BLaER1 (cell line): ENCODE results near the gene NGEF.

Experiments
- H3K27ac ChIP-seq: shearing (Covaris generic); formaldehyde crosslinking; 2 replicates; pipeline ENCODE4 v1.8.1; 2022
- H3K27me3 ChIP-seq: shearing (Covaris generic); formaldehyde crosslinking; 2 replicates; pipeline ENCODE4 v1.8.1; 2022
- H3K36me3 ChIP-seq: shearing (Covaris generic); formaldehyde crosslinking; 2 replicates; pipeline ENCODE4 v1.8.1; 2022
- H3K4me1 ChIP-seq: shearing (Covaris generic); formaldehyde crosslinking; 2 replicates; pipeline ENCODE4 v1.8.1; 2022
- H3K4me2 ChIP-seq: shearing (Covaris generic); formaldehyde crosslinking; 2 replicates; pipeline ENCODE4 v1.8.1; 2022
- H3K4me3 ChIP-seq: shearing (Covaris generic); formaldehyde crosslinking; 2 replicates; pipeline ENCODE4 v1.8.1; 2022
- H3K9ac ChIP-seq: shearing (Covaris generic); formaldehyde crosslinking; 2 replicates; pipeline ENCODE4 v1.8.1; 2022
- H3K9me3 ChIP-seq: shearing (Covaris generic); formaldehyde crosslinking; 2 replicates; pipeline ENCODE4 v1.8.1; 2022
- H4K20me1 ChIP-seq: shearing (Covaris generic); formaldehyde crosslinking; 2 replicates; pipeline ENCODE4 v1.8.1; 2022
- Cebpa-rat ChIP-seq: shearing (Covaris generic); IDR thresholded peaks from 2 replicates; pipeline ENCODE4 v1.8.1; 2022

The NGEF gene, protein sequence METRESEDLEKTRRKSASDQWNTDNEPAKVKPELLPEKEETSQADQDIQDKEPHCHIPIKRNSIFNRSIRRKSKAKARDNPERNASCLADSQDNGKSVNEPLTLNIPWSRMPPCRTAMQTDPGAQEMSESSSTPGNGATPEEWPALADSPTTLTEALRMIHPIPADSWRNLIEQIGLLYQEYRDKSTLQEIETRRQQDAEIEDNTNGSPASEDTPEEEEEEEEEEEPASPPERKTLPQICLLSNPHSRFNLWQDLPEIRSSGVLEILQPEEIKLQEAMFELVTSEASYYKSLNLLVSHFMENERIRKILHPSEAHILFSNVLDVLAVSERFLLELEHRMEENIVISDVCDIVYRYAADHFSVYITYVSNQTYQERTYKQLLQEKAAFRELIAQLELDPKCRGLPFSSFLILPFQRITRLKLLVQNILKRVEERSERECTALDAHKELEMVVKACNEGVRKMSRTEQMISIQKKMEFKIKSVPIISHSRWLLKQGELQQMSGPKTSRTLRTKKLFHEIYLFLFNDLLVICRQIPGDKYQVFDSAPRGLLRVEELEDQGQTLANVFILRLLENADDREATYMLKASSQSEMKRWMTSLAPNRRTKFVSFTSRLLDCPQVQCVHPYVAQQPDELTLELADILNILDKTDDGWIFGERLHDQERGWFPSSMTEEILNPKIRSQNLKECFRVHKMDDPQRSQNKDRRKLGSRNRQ

GRCh38 chr2:233013027-233013461, at the start of gene NGEF:
Gene NGEF, minus strand, starts transcription at chr2:233013256. Its CDS starts 38,366 bp downstream, at chr2:232974890.
- Histone ChIP-seq H3K27ac (no peak within 1 kb of the TSS), H3K4me2 (peak within 1 kb of the TSS; percentile 57), H3K27me3 (no peaks in the 10 kb centered on the region), H3K36me3 (no peaks in the 10 kb centered on the region), H3K4me3 (no peak within 1 kb of the TSS), H4K20me1 (0 out of 2 replicates have a peak, but pooled peaks cover 5% of the 10 kb centered on the region), H3K9me3 (peaks cover under 1% of the 10 kb centered on the region; the same call in 1 of the 2 replicates), H3K9ac (no peak within 1 kb of the TSS), H3K4me1 (peaks cover 24% of the 10 kb centered on the region)
- no peak for TF ChIP-seq Cebpa-rat

- no peaks in the 10 kb centered on the region for H3K27me3 ChIP-seq
- no peak for TF ChIP-seq Cebpa-rat
- peaks cover 64% of the 10 kb centered on the region for H4K20me1 ChIP-seq
- peak overlapping the region; percentile 83 for H3K4me3 ChIP-seq
- peak overlapping the region; percentile 96 for H3K27ac ChIP-seq
- H3K4me2 ChIP-seq: peak overlapping the region; percentile 98
- H3K36me3 ChIP-seq: peaks cover 53% of the 10 kb centered on the region
- H3K9ac ChIP-seq: peak overlapping the region; percentile 89
- peaks cover 62% of the 10 kb centered on the region for H3K4me1 ChIP-seq
- peaks cover 11% of the 10 kb centered on the region; the same call in 1 of the 2 replicates for H3K9me3 ChIP-seq
These were observed 49.4 kb upstream of the NGEF start for GRCh38 chr2:233062451-233062850.

GRCh38 chr2:233061591-233062450, 48.8 kb upstream of the NGEF start:
- peak overlapping the region; percentile 83 for H3K4me3 ChIP-seq
- H3K4me2 ChIP-seq: peak overlapping the region; percentile 98
- H3K27ac ChIP-seq: peak overlapping the region; percentile 96
- H3K4me1 ChIP-seq: peaks cover 56% of the 10 kb centered on the region
- H3K9ac ChIP-seq: peak overlapping the region; percentile 89
- no peaks in the 10 kb centered on the region for H3K27me3 ChIP-seq
- H3K9me3 ChIP-seq: 0 out of 2 replicates have a peak, but pooled peaks cover 5% of the 10 kb centered on the region
- H3K36me3 ChIP-seq: peaks cover 46% of the 10 kb centered on the region
- TF ChIP-seq Cebpa-rat: no peak
- peaks cover 57% of the 10 kb centered on the region for H4K20me1 ChIP-seq

DNA sequence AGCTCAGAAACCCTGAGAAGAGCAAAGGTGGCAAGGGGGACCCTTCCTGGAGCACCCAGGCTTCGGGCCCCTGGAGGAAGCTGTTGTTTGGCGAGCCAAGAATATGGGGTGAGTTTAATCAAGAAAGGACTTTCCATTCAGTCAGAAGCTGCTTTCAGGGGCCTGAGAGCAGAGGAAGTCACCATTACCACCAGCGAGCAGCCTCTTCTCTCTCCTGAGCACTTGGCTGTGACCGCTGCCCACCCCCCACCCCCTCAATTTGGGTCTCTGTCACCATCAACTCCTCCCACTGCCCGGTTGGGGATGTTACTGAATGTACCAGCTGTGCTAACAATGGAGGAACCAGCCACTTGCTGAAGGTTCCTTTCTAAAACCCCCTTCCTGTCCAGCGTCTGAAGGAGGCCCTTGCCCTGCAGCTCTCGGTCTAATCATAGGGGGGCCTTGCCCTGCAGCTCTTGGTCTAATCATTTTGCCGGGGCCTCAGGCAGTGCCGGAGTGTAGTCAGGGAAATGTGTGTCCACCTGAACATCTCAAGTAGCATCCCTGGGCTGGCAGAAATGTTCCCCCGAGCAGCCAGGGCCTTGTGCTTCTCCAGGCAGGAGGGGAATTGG, 48.0 kb upstream of the NGEF start:
- peak overlapping the region; percentile 98 for H3K4me2 ChIP-seq
- peak overlapping the region; percentile 96 for H3K27ac ChIP-seq
- peak overlapping the region; percentile 83 for H3K4me3 ChIP-seq
- no peaks in the 10 kb centered on the region for H3K27me3 ChIP-seq
- peaks cover 56% of the 10 kb centered on the region for H3K4me1 ChIP-seq
- H4K20me1 ChIP-seq: peaks cover 50% of the 10 kb centered on the region
- peaks cover 39% of the 10 kb centered on the region for H3K36me3 ChIP-seq
- no peak for TF ChIP-seq Cebpa-rat
- no peaks in the 10 kb centered on the region for H3K9me3 ChIP-seq
- H3K9ac ChIP-seq: peak overlapping the region; percentile 89

DNA sequence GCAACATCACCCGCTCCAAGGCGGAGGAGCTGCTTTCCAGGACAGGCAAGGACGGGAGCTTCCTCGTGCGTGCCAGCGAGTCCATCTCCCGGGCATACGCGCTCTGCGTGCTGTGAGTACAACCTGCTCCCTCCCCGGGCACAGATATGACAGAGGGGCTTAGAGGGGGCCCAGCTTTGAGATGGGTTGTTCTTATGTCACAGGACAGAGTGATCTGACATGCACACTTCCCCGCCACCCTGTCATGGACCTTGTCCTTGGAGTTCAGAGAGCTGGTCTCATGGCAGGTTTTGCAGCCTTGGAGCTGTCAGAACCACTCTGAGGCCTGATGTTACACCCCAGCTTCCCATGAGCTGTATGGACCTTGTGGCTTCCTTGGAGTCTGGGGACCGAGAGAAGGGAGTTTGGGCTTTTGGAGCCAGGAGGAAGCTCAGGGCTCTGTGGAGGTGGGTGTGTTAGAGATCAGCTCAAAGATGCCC, 47.5 kb upstream of the NGEF start:
- peak overlapping the region; percentile 98 for H3K4me2 ChIP-seq
- peak overlapping the region; percentile 83 for H3K4me3 ChIP-seq

DNA sequence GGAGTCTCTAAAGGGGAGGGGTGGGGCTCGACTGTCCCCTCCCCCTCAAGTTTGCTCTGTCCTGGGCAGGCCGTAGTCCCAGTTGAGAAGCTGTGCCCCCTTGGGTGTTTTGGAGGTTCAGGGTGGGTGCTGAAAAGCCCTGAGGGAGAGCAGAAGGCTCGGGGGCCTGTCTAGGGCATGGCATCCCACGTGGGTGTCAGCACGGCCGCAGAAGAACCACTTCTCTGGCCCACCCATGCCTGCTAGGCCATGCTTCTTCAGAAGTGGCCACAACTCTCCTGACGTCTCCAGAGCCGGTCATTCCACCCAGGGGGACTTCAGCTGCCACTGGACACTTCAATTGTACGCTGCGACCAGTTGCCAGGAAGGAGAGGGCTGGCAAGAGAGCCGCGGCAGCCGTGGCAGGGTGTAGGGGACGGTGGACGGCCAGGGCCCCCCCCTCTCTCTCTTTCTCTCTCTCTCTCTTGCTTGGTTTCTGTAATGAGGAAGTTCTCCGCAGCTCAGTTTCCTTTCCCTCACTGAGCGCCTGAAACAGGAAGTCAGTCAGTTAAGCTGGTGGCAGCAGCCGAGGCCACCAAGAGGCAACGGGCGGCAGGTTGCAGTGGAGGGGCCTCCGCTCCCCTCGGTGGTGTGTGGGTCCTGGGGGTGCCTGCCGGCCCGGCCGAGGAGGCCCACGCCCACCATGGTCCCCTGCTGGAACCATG, 46.9 kb upstream of the NGEF start, which contains the start of gene INPP5D:
INPP5D (plus strand) TSS at position 546 of the 704 bp plus-strand sequence; CDS start at position 683, 137 bp downstream.
- Histone ChIP-seq H3K4me3 (peak within 1 kb of the TSS; percentile 83), H3K27me3 (no peaks in the 10 kb centered on the region), H3K9ac (peak within 1 kb of the TSS; percentile 89), H4K20me1 (peaks cover 39% of the 10 kb centered on the region), H3K27ac (peak within 1 kb of the TSS; percentile 96), H3K4me1 (peaks cover 51% of the 10 kb centered on the region), H3K36me3 (peaks cover 28% of the 10 kb centered on the region), H3K9me3 (no peaks in the 10 kb centered on the region), H3K4me2 (peak within 1 kb of the TSS; percentile 98)
- no peak for TF ChIP-seq Cebpa-rat

More for the DNA sequence above, 47.5 kb upstream of the NGEF start:
- no peak for TF ChIP-seq Cebpa-rat
- peaks cover 34% of the 10 kb centered on the region for H3K36me3 ChIP-seq
- H3K9ac ChIP-seq: peak overlapping the region; percentile 89
- no peaks in the 10 kb centered on the region for H3K27me3 ChIP-seq
- H3K9me3 ChIP-seq: no peaks in the 10 kb centered on the region
- peak overlapping the region; percentile 96 for H3K27ac ChIP-seq
- peaks cover 56% of the 10 kb centered on the region for H3K4me1 ChIP-seq
- peaks cover 45% of the 10 kb centered on the region for H4K20me1 ChIP-seq

DNA sequence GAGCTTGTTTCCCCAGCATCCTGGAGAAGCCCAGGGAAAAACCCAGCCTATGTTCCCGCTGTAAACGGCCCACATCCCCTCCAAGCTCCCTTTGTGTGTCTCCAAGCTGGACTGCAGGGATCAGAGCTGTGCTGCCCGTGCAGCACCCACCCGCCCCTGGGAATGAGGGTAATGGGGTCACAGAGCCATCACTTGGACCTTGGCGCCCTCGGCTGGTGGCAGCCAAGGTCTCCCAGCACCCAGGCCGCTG, 46.4 kb upstream of the NGEF start:
- peak overlapping the region; percentile 89 for H3K9ac ChIP-seq
- H3K36me3 ChIP-seq: peaks cover 23% of the 10 kb centered on the region
- no peaks in the 10 kb centered on the region for H3K27me3 ChIP-seq
- H3K4me2 ChIP-seq: peak overlapping the region; percentile 98
- H3K9me3 ChIP-seq: no peaks in the 10 kb centered on the region
- H3K4me3 ChIP-seq: peak overlapping the region; percentile 83
- H4K20me1 ChIP-seq: peaks cover 34% of the 10 kb centered on the region
- H3K27ac ChIP-seq: peak overlapping the region; percentile 96
- no peak for TF ChIP-seq Cebpa-rat
- H3K4me1 ChIP-seq: peaks cover 46% of the 10 kb centered on the region

GRCh38 chr2:233058717-233059546, 45.9 kb upstream of the NGEF start:
- Histone ChIP-seq H4K20me1 (peaks cover 28% of the 10 kb centered on the region), H3K4me3 (peak overlapping the region; percentile 83; the same call in 1 of the 2 replicates), H3K36me3 (peaks cover 18% of the 10 kb centered on the region), H3K27me3 (no peaks in the 10 kb centered on the region), H3K4me1 (peaks cover 43% of the 10 kb centered on the region), H3K9me3 (no peaks in the 10 kb centered on the region), H3K27ac (peak overlapping the region; percentile 96), H3K9ac (peak overlapping the region; percentile 89), H3K4me2 (peak overlapping the region; percentile 98)
- TF ChIP-seq Cebpa-rat: no peak
